NCI-H2196 (cell line): Measurements from ENCODE around the gene SHISAL1.
"Not testable (repeated sequence)": the region's sequence is repeated elsewhere in the genome, so short reads cannot be mapped to it uniquely, and the experiment has no call there.

ENCODE experiments used
- DNase-seq: peaks from one replicate; lab custom pipeline; 2025; ENCODE audit not compliant: unreplicated experiment; lab: John Stamatoyannopoulos, UW

The SHISAL1 gene

DNA sequence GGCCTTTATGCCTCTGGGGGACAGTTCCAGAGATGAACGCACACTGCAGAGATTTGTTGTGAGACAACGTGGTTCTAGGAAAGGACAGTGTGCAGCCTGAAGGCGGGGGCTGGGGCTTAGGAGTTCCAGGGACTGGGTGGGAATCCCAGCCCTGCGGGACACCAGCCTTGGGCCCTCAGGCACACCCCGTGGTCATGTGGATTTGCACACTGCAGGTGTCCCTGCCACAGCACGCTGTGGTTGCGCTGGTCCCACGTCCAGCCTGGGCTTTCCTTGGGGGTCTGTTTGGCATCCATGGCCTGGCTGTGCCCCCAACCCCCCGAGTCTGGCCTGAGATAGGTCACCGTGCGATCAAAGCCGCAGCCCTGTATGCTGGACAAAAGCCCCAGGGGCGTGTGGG, 7.3 kb downstream of the SHISAL1 start:
- DNase-seq = no peak

DNA sequence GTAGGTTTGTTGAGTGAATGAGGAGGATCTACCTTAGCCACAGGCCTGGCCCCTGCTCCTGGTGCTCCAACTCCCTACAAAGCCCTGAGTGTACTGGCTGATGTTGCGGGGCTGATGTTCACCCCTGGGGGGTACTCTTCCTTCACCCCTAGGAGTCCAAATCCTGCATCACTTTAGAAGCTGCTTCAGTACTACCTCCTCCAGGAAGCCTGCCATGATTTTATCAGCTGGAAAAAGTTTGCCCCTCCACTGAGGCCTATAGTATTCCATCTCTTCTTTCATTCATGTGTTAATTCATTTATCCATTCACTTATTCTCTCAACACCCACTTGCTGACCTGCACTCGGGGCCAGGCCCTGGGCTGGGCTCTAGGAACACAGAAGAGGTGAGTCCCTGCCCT, 7.8 kb downstream of the SHISAL1 start:
- no peak for DNase-seq

DNA sequence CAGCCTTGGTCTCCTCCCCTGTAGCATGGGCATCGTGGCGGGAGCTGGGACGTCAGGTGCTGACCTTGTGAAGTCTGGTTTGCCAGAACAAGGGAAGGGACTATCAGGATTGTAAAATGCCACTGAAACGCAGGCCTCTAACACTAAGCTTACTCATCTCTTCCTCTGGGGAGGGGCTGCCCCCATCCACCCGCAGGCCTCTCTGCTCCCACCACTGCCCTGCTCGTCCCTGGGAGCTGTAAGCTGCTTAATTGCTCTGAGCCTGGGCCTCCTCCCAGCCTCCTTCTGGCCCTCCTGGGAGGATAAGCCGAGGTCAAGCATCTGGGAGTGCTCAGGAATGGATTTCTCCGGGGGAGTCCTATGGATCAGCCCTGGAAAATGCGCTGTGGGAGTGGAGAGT, 8.4 kb downstream of the SHISAL1 start:
- DNase-seq = no peak

DNA sequence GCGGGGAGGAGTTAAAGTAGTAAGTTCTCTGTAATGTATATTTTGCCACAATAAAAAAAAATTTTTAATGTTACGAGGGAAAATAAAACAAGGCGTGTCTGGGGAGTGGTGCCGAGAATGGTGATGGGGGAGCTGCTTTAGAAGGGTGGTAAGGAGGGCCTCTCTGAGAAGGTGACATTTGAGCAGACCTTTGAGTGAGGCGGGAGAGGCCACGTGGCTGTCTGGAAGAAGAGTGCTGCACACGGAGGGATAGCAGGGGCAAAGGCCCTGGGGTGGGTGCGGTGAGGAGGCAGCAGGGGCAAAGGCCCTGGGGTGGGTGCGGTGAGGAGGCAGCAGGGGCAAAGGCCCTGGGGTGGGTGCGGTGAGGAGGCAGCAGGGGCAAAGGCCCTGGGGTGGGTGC, 10.4 kb downstream of the SHISAL1 start:
- not testable (repeated sequence) for DNase-seq

DNA sequence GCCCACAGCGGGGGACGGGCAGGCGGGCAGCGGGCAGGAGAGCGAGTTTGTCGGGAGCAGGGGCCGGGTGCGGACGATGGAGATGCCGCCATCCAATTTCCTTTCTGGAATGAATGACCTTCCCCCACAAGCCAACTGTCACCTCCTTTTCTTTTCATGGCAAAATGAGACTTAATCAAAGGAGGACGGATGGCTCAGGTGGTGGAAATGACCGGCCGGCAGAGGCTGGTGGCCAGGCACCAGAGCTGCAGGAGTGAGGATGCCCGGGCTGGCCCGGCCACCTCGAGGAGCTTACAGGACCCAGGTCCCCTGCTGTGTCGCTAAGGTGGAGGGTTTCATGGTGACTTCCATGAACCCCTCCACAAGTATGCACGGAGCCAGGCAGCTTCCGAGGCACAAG, 11.7 kb downstream of the SHISAL1 start:
- no peak for DNase-seq

DNA sequence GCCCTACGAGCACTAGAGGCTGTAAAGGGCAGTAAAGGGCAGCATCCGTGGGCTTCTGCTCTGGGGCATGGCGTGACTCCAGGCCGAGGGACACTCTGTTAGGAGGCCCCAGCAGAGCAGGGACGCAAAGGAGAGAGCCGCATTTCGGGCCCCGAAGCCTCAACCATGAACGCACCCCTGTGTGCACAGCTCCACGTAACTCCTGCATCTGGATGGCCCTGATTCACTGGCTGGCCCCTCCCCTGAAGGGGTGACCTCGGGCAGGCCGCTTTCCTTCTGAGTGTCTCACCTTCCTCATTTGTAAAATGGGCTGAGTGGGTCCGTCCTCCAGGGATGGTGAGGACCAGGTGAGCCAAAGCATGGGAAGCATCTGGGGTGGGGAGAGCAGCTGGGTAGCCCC, 13.6 kb downstream of the SHISAL1 start:
- DNase-seq = no peak

DNA sequence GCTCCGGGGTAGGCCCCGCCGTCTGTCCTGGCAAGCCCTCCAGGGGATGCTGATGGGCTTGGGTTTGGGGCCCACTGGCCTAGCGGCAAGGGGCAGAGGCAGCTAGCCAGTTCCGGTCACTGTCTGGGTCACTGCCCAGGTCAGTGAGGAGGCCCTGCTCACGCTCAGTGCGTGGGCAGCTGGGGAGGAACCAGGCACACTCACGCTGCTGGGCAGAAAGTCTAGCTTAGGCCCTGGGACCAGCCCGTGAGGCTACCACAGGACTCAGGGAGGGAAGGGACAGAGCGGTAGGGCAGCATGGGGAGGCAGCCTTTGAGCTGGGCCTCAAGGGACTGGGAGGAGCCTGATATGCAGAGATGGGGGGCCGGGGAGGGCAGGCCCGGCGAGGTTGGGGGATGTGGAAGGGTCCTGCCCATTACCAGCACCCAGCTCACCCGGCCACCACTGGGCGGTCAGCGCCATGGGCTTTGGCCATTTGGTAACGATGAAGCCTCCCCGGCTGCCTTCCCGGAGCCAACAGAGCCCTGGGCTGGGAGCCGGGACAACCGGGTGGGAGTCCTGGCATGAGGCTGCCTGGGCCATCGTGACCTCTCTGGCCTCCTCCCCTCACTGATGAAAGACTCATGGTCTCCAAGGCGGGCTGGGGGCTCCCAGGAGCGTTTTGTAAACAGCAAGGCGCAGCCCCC, 14.2 kb downstream of the SHISAL1 start:
- DNase-seq = no peak

DNA sequence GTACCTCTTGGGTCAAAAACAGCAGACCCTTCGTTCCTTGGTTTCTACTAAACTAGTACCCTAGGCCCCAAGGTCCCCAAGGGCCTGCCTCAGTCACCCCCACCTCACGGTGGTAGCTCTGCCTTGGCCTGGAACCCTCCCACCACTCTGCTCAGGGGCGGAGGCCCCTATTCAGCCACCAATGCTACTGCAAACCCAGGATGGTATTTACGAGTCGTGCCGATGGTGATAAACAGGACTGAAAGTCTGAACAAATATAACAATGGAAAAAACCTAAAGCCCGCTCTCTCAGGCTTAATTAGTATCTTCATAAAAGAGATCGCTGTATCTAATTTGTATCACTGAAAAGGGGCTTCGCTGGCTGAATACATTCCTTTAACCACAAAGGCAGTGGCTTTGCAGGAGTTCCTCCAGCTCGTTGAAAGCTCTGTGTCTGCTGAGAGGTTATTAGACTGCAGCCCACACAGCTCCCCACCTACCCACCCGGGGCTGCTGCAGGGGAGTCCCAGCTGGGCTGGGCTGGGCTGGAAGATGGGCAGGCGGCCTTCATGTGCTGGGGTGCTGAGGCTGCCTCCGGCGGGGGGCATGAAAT, 15.2 kb downstream of the SHISAL1 start:
- DNase-seq = no peak

DNA sequence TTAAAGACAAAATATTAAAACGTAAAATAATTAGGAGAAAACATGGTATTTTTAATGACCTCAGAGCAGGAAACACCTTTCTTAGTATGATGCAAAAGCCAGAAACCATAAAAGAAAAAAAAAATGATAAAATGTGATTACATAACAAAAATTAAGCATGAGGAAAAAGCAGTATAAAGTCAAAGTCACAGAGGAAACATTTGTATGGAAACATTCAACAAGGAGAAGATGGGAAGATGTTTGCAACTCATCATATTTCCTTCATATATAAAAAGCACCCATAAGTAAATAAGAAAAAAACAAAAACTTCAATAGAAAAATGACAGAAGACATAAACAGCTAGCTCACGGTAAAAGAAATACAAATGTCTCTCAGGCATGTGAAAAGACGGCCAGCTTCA, 17.3 kb downstream of the SHISAL1 start:
- no peak for DNase-seq

DNA sequence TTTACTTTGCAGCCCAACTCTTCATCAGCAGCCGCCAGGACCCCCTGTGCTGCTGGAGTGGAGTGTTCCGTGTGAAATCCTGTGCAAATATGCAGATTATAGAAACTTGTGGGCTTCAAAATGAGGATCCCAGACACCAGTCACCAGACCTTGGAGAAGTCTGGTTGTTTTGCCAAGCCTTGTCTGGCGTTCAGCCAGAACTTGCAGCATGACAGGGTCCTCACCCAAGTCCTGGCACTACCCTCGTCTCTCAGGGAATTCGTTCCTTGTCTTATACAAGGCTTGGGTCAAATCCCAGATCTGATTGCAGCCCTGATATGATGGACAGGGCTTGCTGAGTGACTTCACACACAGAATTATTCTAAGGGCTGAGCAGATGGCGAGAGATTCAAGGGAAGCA, 18.9 kb downstream of the SHISAL1 start:
- DNase-seq = no peak

DNA sequence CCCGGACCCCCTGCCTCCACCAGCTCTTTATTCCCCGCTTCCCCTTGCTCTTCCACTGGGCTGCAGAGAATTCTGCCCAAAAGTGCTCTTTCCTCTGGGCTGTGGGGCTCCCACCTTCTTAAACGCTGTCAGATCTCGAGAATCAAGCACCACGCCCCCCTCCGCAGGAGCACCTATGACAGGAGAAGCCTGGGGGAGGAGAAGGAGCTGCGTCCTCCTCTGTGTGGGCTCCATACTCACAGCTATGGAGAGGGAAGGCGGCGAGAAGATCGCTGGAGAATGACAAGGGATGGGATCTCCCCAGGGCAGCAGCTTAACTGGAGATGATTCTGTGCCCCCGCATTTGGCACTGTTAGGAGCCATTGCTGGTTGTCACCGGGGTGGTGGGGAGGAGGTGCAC, 19.7 kb downstream of the SHISAL1 start:
- no peak for DNase-seq

DNA sequence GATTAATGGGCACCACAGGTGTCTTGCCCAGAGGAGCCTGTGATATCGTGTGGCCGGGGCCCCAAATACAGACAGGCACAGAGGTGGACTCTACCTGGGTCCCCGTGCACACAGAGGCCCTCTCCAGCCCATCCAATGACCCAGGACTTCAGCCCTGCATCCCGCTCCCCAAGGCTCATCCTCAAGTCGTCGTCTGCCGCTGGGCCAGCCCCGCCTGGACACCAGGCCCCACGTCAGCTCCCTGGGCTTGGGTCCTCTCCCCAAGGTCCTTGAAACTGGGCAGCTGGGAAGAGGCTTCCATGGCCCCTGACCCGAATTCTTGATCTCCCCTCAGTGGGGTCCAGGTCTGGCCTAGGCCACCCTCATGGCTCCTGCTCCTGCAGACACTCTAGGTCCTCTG, 20.2 kb downstream of the SHISAL1 start:
- no peak for DNase-seq

DNA sequence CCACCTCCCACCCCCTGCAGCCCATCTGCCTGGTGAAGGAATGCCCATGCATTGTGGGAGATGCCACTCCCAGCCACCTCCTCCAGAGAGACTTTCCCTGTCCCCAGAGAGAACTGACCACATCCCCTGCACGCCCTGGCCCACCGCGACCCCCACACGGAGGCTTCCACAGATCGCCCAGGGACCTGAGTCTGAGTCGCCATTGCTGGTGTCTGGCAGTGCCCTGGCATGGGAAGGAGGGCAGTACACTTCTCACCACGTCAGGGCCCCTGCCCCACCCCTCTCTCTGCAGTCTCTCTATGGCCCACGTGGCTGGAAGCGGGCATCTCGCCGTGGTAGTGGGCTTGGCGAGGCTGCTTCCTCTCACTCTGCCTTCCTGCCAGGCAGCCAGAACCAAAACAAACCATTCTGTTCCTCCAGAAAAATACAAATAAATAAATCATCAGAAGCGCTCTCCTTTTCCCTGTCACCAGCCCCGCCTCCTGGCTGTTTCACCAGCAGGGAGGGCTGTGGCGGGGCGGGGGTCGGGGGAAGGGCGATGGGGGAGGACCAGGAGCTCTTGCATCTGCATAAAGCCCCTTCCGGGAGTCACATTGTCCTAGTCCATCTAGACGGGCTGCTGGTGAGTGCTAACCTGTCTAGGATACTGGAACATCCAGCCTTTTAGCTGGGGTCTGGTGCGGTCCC, 20.9 kb downstream of the SHISAL1 start:
- DNase-seq = no peak

DNA sequence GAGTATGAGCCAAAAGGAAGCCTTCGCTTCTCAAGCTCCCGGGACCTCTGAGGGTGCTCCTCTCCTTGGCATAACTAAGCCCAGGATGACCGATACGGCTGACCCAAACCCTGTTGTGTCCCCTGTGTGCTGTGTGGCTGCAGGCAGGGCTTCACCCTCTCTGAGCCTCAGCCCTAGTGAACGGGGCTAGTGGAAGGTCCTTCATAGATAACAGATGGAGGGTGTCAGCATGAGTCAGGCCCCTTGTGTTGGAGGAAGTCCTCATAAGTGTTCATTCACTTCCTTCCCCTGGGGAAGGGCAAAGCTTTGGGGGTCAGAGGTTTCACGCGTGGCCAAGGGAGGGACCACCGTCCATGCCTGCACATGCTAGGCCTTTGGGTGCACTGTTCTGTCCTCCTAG, 21.5 kb downstream of the SHISAL1 start:
- DNase-seq = no peak

DNA sequence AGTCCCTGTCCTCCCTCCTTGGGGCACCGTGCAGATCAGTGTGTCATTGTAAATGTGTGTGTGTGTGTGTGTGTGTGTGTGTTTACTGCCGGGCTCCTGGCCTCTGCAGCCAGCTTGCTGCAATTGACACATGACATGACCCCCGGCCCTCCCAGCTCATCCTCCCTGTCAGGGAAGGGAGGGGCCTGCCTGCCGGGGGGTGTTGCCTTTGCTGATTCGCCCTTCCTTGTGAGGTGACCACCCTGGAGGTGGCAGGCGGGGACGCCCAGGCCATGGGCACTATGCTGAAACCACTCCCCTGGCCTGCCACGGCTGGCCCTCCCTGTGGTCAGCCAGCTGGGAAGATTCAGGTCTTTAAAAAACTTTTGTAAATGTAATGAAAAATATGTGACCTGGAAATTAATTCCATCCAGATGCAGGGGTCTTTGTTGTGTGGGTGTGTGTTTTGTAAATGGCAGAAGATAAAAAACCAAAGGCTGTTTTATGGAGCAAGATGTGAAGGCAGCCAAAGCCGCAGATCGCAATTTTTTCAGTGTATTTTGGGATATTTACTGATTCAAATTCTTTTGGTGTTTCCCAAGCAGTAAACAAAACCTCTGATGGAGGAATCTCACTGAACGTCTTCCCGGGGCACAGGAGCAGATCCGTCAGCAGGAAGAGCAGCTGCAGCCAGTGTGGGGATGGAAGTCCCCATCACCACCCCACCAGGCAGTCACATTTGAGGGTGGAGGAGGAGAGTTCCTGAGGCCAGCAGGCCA, 23.2 kb downstream of the SHISAL1 start:
- no peak for DNase-seq

DNA sequence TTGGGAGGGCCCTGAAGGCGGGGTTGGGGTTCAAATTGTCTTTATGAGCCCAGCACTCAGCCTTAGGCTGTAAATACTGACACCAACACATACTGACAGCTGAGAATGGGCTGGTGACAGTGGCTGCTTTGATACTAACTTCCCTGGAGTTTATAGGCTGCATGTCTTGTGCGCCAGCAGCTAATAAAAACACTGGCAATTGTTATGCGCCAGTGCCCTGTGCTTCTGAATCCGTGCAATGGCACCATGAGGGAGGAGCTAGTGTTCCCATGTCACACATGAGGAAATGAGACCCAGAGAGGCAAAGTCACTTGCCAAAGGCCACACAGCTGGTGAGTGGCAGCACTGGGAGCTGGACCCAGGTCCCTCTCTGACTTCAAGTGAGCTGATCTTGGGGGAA, 23.8 kb downstream of the SHISAL1 start:
- no peak for DNase-seq

DNA sequence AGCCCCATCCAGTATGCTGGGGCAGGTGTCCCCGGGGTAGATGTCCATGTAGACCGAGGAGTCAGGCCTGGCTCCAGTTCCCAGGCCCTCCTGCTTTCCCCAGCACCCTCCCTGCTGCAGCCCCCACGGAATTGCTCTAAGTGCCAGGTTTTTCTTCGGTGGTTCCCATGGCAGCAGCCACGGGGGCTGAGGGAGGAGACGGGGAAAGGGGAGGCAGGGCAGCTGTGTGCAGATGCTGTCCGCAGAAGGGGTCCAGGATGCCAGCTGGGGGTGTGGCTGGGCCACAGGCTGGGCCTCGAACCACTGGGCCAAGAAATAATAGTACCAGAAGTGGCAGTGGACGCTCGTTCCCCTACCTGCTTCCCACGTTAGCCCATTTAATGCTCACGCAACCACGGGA, 25.0 kb downstream of the SHISAL1 start:
- no peak for DNase-seq

DNA sequence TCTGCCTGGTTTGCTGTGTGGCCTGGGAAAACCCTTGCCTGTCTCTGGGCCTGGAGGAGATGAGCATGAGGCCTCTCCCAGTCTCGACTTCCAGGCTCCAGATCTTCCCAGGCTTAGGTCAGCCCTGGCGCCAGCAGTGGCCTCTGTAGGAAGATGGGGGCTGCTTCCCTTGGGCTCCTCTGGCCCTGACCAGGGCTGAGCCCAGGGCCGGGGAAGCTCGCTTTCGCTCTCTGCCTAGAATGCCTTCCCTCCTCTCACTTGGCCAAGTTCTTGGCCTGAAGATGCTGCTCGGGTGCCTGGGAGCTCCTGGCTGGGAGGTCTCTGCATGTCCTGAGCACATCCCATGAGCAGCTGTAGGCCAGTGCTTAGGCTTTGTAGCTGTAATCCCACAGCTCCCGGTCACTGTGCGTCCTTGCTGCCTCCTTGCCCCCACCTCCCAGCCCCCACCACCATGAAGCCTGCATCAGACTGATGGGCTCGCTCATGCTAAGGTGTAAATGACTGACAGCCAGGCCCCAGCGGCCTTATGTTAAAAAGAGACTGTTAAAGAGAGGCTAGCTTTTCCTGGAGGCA, 25.5 kb downstream of the SHISAL1 start:
- DNase-seq = no peak

DNA sequence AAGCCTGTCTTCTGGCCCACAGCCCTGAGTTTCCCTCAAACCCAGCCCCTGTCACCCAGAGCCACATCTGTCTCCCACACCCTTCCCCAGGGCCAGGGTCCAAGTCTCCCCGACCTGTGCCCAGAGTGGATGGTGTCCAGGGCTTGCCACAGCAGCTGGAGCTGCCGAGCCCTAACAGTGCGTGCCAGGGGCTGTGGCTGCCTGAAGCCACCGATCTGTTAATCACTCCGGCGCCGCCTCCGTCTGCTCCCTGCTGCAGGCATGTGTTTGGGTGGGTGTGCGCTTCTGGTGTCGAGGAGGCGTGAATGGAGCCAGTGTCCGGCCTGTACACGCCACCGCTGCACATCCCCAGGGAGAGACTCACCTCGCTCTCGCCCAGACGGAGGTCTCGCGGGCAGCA, 26.1 kb downstream of the SHISAL1 start:
- DNase-seq = no peak

DNA sequence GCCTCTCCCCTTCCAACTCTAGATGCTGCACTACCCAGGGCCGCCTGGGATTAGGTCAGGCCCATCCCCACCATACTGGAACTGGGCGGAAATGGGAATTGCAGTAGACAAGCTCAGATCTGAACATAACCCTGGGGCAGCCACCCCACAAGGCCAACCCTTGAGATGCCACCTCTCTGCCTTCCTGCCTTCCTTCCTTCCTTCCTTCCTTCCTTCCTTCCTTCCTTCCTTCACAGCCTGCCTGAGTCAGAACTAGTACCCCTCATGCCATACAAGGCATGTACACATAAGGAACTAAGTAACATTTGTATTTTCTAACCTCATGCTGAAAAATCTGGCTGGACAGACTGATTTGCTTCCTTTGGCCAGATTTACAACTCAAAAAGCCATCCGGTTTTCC, 28.0 kb downstream of the SHISAL1 start:
- no peak for DNase-seq

DNA sequence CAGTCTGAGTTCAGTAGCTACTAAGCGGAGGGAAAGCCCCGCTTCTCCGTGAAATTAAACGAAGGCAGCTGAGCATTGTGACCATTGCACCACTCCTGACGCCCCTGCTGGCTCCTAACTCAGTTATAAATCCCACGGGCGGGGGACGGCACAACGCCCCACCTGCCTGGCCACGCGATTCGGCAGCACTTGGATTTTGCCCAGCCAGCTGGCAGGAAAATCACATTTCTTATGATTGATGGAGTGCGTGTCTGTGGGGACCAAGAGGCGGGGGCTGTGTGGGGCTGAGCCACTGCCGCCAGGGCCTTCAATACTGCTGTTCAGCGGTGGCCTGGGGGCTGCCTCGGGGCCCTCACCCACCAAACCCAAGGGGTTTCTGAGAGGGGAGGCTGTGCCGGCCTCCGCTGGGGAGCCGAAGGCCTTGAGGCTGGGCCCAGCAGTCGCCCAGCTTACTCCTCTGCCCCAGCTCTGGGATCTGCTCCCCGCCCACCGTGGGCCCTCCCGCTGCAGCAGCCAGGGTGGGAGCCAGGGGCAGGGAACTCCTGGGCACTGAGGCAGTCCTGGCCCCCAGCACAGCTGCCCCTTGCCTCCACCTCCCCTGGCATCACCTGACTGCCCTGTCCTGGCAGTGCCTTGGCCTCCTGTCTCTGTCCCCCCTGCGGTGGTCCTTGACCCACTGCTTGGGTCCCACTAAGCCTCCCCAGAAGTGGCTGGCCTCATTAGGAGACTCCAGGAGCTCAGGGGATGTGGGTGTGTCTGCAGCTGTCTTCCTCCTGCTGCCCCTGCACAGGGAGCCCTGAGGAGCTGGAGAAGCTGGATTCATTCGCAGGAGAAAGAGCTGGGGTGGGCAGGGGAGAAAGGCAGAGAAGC, 30.7 kb downstream of the SHISAL1 start:
- no peak for DNase-seq
